Astrocyte of the cerebellum (primary cell): ENCODE data around the gene UQCC5.

ENCODE experiments used
- DNase-seq: peaks from one replicate; pipeline ENCODE4 v3.0.0-alpha.2; 2011; ENCODE audit warnings: low read depth
- H3K4me3 ChIP-seq: 2 replicates; pipeline ENCODE4 v1.5.1; 2011; ENCODE audit warnings: mild to moderate bottlenecking, low read depth, low read length, moderate library complexity
- CTCF ChIP-seq: IDR thresholded peaks from 2 replicates; pipeline ENCODE4 v1.5.1; 2012; ENCODE audit warnings: low read length, low read depth, moderate library complexity, mild to moderate bottlenecking; ENCODE audit errors: missing control alignments
- in situ Hi-C: cut with HindIII; loops from 2 replicates; pipeline ENCODE4 v1.10.0; 2017; ENCODE audit warnings: low sequenced_read_pairs

Gene UQCC5

GRCh38 chr3:52535411-52536111 is 844 bp upstream of the UQCC5 start:
- no peak for TF ChIP-seq CTCF
- no peak overlapping the region for H3K4me3 ChIP-seq
- DNase-seq = no peak
- in situ Hi-C loops = loop anchor here (5.0 kb wide), 1 partner anchor 37 kb away; no protein-coding TSS in a partner anchor

DNA sequence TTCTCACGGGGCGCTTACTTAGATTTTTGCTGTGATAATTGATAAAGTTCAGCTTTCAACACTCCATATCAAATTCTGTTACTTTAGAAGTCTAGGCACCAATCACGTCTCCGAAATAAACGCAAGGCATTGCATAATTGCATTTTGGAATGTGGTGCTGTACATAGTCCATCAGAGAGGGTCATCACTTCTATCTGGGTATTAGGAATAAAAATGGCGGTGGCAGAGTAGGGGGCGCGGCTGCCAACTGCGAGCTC is 365 bp upstream of the UQCC5 start:
- DNase-seq = no peak
- no peak overlapping the region for H3K4me3 ChIP-seq
- TF ChIP-seq CTCF = no peak
- in situ Hi-C loops = loop anchor here (5.0 kb wide), 1 partner anchor 36 kb away; no protein-coding TSS in a partner anchor

DNA sequence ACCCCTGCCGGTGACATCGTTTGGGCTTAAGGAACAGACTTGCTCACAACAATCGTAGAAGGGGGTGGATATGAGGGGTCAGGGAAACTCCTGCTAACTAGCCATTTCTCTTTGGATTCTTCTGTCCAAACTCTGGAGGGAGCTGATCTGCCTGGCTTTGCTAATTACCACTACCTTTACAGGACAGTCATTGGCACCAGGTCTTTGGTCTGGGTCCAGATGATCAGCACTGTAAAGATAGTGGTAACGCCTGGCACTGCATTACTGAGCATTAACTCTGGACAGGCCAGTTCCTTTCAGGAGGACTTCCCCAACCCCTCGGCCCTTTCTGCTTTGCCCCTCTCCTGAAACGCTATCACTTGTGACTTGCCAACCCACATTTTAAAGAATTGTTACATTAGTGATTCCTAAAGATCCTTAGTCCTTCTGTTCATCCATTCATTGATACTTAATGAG is 788 bp downstream of the UQCC5 start:
- DNase-seq = no peak
- H3K4me3 ChIP-seq = peak overlapping the region; percentile 94
- no peak for TF ChIP-seq CTCF
- in situ Hi-C loops = loop anchor here (5.0 kb wide), 1 partner anchor 35 kb away; no protein-coding TSS in a partner anchor

DNA sequence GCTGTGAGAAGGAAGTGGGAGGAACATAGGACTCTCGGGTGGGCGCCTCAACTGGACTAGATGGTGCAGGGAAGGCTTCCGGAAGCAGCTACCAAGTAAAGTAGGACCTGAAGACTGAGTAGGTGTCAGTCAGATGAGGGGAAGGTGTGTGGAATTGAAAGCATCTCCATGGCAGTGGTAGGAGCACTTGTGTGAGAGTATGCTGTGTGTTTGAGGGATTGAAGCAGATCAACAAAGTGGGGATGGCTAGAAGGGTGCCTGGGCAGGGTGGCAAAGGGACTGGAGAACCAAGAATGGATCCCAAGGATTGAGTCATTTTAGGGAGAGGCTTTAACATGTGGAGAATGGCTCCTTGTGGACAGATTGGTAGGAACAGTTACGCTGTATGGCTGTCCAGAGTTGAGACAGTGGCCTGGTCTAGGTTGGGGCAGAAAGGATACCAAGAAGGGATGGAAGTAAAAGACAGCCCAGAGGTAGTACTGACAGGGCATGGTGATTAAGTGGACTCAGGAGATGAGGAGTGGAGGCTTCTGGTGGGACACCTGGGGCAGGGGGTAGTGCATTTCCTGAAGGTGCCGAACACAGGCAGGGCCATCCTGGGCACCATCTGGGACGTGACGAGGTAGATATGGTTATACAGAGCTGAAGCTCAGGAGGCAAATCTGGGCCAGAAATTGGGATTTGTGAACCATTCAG is 1.5 kb downstream of the UQCC5 start:
- peak overlapping the region; percentile 94 for H3K4me3 ChIP-seq
- no peak for DNase-seq
- no peak for TF ChIP-seq CTCF
- in situ Hi-C loops = loop anchor here (5.0 kb wide), 1 partner anchor 34 kb away; no protein-coding TSS in a partner anchor

- DNase-seq = no peak
- in situ Hi-C loops = loop anchor here (5.0 kb wide), 1 partner anchor 33 kb away; no protein-coding TSS in a partner anchor
- no peak for TF ChIP-seq CTCF
- H3K4me3 ChIP-seq = no peak overlapping the region
These were observed 2.7 kb downstream of the UQCC5 start for GRCh38 chr3:52539010-52539653.

- no peak overlapping the region for H3K4me3 ChIP-seq
- no peak for DNase-seq
- in situ Hi-C loops = no loop called here
- TF ChIP-seq CTCF = no peak
These were observed 4.6 kb downstream of the UQCC5 start for GRCh38 chr3:52541050-52541449.
